ENCODE data around the gene SNRPA1.

SNRPA1 gene

DNA sequence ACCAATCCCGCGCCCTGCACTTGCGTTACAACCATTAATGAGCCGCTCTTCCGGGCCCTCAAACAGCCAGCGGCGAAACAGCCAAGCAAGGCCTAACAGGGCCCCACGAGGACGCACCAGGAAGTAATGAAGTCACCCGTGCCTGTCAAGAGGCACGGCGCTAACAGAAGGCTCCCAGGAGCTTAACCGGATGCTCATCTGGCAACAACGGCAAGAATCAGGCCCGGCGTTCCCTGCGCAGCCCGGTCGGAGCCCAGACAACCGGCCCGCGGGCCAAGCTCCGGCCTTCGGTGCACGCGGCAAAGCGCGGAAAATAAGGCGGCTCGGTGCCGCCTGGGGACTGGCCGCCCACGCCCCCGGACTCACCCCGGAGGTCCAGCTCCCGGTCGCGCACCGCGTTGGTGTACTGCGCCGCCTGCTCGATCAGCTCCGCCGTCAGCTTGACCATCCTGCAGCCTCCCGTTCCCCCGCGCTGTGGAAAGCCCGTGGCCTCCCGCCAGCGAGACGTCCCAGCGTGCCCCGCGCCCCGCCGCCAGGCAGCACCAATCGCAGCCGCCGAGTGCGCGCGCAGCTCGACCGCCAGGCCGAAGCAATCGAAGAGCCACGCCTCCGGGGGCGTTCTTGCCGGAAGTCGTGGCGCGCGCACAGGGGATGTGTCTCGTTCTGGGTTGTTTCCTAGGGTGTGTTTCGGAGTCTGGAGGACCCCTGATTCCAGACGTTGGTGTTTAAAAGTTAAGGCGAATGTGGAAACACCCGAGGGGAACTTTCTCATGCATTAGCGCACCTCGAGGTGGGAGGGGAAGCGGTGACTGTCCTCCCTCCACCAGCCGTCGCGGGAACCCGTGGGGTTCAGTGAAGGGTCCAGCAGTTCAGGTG lies at the start of gene SNRPA1:
Gene SNRPA1, minus strand, starts transcription at position 518 of the 876 bp plus-strand sequence. Its CDS starts 70 bp downstream, at position 448.
- peak; percentile 96 to 97 for DNase-seq (ENCODE audit: low read depth in 2 of 2)

DNA sequence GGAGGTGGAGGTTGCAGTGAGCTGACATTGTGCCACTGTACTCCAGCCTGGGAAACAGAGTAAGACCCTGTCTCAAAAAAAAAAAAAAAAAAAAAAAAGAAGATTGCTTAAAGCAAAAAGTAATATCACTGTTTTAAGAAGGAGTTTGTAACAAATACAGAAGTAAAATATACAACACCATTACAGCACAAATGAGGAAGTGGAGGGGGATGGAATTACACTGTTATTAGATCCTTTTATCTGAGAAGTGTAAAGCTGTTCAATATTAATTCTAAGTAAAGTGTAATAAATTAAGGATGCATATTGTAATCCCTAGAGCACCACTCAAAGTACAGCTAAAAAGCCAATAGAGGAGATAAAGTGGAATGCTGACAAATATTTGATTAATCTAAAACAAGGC lies 47.0 kb upstream of the SNRPA1 start:
- no peak for DNase-seq (ENCODE audit: low read depth in 2 of 2)

DNA sequence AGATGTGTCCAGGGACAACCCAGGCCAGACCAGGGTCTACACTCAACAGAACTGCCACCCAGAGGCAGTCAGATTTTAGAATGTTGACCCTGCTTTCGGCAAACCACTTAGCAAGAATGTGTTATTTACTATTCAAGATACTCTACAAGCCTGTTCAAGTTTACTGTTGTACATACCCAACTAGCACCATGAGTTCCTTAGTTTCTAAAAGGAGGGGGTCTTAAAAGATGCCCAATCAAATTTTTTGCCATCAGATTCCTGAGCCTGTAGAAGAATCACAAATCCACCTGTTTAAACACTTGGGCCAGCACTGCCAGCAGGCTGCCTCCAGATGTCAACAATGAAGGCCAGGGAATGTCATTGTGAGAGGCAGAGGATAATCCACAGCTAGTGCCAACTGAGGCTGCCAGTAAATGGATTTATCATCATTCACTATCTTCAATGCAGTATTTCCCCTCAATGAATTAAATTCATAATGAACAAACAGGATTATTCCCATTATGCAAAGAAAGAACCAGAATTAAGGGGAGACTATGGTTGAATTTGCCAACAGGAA lies 43.5 kb upstream of the SNRPA1 start:
- no peak for DNase-seq (ENCODE audit: low read depth in 2 of 2)

DNA sequence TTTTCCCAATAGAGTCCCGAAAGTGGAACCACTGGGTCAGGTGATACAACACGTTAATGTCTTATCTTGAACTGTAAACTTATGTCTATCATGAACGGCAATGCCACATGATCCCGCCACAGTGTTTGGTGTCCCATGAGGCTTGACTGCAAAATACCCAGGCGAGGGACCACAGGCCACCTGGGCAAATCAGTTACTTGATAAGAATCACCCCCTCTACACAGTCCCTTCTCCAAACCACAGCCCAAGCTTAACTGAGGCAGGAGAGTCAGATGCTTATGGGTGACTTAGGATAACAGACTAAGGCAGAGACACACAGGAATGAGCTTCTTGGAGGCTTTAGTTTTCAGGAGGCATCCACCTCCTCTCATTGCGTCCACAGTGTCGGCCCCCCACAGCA lies 42.9 kb upstream of the SNRPA1 start:
- DNase-seq (ENCODE audit: low read depth in 2 of 2), result no peak

DNA sequence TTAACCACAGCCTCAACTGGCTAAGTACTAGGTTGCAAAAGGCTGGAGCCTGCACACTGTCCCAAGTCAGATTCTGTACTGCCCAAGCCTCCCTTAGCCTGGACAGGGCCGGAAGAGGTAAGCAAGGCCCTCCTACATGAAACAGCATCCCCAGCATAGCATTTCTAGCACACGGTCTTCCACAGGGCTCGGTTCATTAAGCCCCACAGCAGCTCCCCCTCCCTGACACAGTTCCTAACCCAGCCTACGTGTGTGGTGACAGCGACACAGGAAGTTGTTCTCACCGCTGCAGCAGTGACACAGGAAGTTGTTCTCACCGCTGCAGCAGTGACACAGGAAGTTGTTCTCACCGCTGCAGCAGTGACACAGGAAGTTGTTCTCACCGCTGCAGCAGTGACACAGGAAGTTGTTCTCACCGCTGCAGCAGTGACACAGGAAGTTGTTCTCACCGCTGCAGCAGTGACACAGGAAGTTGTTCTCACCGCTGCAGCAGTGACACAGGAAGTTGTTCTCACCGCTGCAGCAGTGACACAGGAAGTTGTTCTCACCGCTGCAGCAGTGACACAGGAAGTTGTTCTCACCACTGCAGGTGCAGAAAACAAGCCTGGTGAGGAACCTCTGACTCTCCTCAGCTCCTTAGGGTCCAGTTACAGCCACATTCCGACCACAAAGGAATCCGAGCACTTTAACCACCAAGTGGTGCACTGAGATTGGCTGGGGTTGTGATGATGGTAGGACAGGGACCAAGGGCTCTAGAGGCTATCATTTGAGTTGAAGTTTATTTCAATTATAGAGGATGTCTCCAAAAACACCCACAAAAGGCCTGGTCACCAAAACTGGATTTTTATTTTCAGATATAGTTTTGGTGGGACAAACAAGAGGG lies 39.1 kb upstream of the SNRPA1 start:
- DNase-seq (ENCODE audit: low read depth in 2 of 2), result peak; percentile 33 to 34

DNA sequence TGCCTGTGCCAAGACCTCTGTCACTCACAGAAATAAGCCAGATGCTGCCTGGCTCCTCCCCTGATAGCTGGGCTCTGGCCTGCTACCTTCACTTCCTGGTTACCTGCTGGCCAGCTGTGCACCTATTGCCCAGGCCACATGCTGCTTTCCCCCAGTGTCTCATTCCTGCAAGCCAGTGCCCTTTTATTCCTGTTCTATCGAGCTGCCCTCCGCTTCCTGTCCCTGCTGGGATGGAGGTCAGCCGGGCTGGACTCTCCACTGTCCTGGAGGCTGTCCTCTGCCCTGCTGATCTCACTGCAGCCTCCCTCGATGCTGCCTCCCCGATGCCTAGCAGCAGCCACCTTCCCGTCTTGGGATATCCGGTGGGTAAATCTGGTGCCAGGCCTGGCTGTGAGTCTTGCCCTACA lies 37.0 kb upstream of the SNRPA1 start:
- no peak for DNase-seq (ENCODE audit: low read depth in 2 of 2)

DNA sequence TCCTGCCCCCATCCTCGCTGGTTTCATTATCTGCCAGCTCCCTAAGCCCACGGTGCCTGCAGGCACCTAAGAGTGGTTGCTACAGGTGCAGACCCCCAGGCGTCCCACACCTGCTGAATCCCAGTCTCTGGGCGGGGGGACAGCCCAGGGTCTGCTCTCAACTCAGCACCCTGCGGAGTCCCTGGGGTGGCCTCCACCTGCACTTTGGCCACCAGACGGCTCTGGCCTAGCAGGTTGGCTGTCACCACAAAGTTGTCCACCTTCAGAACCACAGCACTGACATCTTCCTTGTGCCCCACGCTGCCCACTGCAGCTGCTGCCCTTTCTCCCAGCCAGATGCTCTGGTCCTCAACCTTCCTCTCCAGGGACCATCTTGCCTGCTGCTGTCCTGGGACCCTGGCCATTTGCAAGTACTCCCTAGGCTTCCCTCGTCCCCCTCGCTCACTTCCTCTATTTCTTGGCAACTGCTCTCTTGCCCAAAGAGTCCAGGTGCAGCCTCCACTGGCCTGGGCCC lies 34.9 kb upstream of the SNRPA1 start:
- no peak for DNase-seq (ENCODE audit: low read depth in 2 of 2)

DNA sequence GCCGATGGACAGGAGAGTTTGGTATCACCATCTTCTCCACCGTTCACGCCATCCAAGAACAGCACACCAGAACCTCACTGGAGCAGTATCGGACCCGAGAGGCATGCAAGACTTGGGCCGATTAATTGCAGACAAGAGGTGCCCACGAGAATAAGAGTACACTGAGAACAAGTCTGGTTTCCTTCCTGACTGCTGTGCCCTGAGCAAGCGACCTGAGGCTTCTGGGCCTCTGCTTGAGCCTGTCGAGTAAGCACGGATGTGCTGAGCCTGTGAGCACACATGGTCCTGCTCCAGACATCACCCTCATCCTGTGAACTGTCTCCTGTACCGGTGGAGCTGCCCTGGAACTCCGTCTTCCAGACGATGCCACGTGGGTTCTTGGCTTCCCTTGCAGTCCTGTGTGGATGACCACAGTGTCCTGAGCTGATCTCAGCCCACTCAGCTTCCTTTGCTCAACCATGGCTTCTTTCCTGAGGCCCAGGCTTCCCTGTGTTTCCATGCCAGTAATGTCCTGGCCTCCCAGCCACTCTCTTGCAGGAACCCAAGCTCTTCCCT lies 34.3 kb upstream of the SNRPA1 start:
- DNase-seq (ENCODE audit: low read depth in 2 of 2), result no peak

DNA sequence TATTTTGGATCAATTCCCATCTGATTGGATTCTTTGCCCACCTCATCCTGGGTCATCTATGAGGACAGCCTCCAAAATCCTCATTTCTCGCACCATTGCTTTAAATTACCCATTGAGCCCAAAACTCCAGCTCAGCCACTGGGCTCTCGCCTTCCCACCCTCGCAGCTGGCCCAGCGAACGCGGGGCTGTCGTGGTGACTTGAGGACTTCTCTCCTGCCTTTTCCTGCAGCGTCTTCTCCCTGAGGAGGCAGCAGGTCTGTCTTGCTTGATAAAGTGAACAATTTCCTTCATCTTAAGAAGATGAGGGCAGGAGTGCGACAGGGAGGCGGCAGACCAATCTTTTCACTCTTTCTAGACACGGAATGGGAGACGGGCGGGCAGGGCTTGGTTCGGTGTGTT lies 33.0 kb upstream of the SNRPA1 start:
- DNase-seq (ENCODE audit: low read depth in 2 of 2), result no peak

DNA sequence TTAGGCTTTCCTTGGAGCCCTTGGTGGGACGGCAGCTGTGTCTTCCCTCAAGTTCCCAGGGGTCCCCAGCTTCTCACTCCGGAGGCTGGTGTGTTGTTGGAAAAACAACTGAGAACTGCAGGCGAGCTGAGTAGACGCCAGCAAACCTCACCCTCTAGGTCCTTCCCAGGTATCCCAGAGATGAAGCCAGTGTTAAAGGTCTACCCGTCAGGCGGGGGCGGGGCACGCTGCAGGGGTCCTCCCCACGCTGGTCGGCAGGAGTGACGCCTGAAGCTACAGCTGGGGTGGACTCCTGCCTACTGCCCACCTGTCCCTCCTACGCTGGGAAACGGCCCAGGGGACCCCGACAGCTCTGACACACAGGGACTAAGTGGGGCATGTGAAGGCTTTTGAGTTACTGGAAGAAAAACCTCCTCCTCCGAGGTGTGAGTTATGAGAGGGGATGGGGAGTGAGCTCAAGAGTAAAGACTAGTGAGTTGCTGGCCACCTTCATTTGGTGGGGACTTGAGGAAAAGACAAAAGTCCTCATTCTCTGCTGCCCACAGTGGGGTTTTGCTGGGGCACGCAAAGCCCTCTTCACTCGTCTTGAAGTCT lies 32.2 kb upstream of the SNRPA1 start:
- DNase-seq (ENCODE audit: low read depth in 2 of 2), result no peak

DNA sequence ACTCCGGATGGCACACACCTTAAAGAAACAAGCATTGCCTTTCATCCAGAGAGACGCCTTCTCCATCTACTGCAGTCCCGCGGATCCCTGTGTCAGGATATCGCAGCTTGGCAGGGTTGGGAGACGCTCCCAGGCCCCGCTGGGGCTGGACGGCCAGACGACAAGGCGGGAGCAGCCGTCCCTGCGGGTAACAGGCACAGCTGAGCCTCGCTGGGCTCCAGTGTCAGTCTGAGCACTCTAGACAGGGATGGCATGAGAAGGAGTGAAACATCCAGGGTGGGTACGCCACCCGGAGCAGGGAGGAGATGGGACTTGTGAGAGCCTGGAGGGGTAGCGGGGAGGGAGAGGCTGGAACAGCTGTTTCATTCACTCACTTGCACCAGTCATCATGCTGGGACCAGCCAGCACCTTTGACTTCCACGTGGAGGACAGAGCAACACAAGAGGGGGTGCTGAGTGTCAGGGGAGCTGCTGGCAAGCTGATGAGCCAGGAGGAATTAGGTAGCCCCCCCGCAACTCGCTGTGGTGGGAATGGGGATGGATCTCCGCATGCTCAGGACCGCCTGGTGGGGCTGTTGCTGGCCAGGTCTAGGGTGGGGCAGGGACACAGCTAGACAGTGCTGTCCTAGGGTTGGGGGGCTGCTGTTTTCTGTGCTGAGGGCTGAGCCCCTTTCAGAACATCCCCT lies 31.6 kb upstream of the SNRPA1 start:
- DNase-seq (ENCODE audit: low read depth in 2 of 2), result no peak

DNA sequence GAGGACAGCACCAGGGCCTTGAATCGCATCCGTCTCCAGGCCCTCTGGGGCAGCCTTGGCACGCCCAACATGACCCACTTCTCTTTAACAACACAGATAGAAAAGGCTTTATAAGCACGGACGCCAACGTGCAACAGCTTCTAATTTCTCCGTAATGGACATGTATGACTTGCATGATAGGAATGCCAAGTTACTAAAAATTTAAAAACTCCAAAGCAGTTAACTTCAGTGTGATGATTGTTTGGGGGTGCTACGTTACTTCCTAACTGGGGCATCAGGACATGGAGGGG lies 30.9 kb upstream of the SNRPA1 start:
- DNase-seq (ENCODE audit: low read depth in 2 of 2), result no peak

DNA sequence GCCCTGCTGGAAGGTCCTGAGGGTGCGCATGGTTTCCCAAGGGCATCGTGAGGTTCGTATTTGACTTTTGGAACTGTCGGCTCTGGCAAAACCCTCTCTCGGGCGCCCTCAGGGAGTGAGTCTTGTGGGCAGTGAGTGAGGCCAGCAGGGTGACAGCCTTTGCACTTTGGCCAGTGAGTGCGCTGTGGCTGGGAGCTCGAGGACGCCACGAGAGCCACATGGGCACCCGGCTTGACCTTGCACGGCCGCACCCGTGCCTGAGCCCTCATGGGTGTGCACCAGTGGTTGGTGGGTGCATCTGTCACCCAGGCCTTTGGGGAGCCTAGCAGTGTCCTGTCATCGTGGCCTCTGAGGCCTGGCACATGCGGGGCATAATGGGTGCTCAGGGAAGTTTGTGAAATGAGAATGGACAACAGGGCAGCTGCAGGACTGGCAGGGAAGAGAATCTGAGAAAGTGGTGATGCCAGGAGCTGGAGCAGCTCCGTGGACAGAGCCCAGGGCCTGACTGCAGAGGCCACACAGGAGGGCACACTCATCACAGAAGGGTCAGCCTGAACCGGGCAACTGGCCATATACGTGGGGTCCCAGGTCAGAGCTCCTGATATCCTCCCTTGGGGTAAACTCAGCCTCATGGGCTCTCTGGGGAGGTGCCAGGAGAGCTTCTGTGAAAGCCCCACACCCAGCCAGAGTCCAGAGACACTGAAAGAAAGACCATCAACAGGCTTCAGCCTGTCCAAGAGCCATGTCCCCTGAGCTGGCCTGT lies 30.4 kb upstream of the SNRPA1 start:
- DNase-seq (ENCODE audit: low read depth in 2 of 2), result no peak

DNA sequence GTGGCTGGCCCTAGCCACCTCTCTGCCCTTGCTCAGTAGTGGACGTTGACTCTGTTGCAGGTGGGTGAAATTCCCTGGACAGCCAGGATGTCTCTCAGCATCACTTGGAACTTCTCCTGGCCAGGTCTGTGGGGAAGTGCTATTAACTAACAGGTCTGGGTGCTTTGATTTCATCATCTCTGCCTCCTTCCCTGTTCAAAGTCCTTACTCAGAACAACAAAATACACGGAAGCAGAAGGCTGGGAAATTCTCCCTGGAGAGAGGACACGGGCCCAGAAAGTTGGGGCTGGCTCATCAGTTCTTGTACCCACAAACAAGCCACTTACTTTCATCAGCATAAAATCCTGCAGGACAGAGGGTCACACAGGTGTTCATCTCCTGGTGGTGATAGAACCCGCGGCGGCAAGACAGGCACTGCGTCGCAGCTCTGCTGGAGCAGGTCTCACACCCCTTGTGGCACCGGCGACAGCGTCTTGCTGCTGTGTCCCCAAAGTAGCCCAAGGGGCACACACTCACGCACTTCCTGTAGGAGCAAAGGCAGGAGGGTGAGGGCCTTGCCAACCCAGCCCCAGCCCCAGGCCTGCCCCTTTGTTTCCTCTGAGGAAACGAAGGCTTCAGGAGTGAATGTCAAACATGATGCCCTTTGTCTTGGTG lies 29.6 kb upstream of the SNRPA1 start:
- DNase-seq (ENCODE audit: low read depth in 2 of 2), result no peak

DNA sequence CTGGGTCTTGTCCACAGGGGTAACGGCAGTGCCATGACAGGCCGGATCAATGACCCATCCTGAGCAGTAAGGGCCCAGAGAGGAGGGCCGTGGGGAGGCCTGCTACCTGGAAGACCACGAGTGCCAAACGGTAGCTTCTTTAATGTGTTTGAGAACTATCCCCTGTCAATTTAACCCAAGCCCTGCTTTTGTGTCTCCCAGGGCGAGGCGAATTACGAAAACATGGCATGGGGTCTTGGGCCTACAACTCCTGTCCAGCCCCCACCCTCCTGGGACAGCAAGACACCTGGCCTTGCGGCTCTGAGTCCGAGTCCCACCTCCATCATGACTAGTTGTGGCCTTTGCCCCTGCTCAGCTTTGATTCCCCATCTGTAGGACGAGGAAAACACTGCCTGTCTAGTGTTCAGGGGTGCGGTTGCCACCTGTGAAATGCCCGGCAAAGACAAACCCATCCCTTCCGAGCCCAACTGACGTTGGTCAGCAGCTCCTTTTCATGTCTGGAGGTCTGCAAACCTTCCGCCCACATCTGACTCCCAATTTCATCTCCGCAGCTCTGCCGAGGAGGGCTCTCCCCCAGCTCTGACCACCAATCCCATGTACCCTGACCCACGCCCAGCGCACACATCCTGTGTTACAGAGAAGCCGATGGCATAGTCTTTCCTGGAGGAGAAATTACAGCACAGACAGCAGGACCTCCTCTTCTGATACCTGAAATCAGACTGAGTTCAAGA lies 28.9 kb upstream of the SNRPA1 start:
- DNase-seq (ENCODE audit: low read depth in 2 of 2), result no peak

DNA sequence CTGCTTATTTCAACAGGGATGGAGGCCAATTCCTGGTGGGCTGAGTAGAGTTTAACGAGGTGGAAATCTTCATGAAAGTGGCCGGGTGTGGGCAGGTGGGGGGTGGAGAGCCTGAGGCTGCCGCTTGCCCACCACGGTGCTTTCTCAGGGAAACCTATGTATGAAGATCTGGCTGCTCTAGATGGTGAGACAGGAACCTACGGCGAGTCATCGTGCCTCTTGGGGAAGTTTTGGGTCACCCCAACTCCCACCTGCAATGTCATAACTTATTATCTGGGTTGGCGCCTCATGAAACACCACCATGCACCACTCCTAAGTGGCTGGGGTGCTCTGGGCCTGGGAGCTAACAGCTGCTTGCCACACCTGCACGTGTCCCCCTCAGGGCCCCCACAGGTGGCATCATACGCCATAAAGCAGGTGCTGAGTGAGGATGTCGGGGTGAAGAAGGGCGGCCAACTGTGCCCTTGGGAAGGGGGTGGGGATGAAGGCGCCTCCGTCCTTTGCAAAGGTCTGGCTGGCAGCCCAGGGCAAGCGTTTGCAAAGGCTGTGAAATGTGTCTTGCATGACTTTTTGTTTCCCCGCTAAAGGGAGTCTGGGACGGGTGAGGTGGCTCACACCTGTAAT lies 27.9 kb upstream of the SNRPA1 start:
- DNase-seq (ENCODE audit: low read depth in 2 of 2), result no peak

DNA sequence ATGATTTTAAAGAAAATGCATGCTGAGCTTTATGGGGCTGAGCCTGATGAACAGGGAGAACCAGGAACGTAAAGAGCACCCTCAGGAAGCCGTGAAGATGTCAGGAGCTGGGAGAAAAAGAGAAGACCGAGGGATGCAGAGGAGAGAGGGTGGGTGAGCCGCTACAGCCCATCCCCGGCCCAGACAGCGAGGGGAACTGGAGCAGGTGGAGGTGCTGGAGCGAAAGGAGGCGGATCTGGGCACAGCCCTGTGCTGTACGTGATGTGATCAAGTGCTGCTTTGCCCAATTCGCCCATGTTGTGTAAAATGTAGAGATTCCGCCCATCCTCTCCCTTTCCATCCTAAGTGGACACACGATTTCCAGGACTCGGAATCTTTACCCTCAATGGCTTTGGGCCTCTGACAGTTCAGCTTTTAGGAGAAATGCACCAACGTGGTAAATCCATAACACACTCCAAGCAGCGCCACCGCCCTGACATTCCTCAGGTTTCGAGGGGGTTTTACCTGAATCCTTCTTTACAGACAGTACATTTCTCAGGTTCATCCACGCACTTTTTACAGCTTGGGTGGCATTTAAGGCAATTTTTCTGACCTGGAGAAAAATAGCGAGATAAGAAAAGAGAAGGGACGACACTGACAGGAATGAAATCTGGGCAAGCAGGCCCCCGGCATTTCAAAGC lies 27.1 kb upstream of the SNRPA1 start:
- no peak for DNase-seq (ENCODE audit: low read depth in 2 of 2)

DNA sequence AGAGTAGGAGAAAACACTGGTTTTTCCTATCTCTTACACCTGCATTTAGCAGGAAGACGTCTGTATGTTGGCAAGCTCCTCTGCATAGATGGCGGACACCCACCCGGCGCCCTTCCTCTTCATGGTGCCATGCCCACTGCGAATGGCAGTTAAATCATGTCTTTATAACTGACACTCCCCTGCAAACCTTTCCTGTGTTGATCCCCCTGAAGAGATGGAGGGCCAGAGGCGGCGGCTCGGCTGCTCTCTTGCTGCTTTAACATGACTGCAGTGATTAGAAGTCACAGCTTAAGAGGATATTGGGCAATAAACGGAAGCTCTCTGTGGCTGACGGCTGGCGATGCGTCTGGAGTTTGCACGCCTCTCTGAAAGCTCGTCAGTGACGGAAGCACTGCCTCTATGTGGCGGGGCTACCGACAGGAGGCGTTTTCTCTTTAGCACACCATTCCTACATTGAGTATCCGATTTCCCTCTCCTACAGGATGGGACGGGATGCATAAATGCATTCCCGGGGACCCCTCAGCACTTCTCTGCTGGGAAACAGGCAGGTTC lies 25.5 kb upstream of the SNRPA1 start:
- peak; percentile 31 to 34 for DNase-seq (ENCODE audit: low read depth in 2 of 2)
